HCT116 (cell line): Measurements from ENCODE around the gene PEF1. TPM values are rescaled to one million over a fixed set of nuclear protein-coding genes. Genes with fewer than 3 reads are reported as not detected.
A peak's percentile ranks its signal among the peaks of the same experiment; 100 is the strongest.

Experiments
- ATAC-seq: fragments of 200-7000 bp; cut with Tn5 transposase; 2 replicates; pipeline ENCODE4 v1.9.1; 2020; ENCODE audit warnings: mild to moderate bottlenecking, moderate library complexity
- BruUV-seq: library from RNA; stranded (reverse); fragments of 400-500 nt; replicated peaks from 2 replicates; lab custom pipeline; 2021; lab: Mats Ljungman, UMichigan
- CTCF ChIA-PET: fragments of 300-600 bp; sonication (Branson Sonifier 250); formaldehyde crosslinking; loops from one replicate; lab custom pipeline; 2021; ENCODE audit warnings: antibody characterized with exemption; lab: Charles Lee
- POLR2A ChIA-PET: fragments of 300-600, 350-600 bp; sonication (Branson Sonifier 250); formaldehyde crosslinking; loops from one replicate; lab custom pipeline; 2021; ENCODE audit warnings: antibody characterized with exemption; lab: Charles Lee
- RAD21 ChIA-PET, 2 experiments: fragments of 300-600 bp; sonication (Branson Sonifier 250); formaldehyde crosslinking; loops; one replicate each; lab custom pipeline; 2023; ENCODE audit warnings: low total read pairs in 2 of 2; ENCODE audit not compliant: uncharacterized antibody in 2 of 2, unreplicated experiment in 2 of 2, low non-redundant PET in 1 of 2; lab: Charles Lee
- DNase-seq: peaks from one replicate; pipeline ENCODE4 v3.0.0-alpha.2; 2010; ENCODE audit warnings: low read depth, low spot score
- H2AFZ ChIP-seq: fragments of 200-600 bp; shearing (Covaris generic), sonication (generic); 2 replicates; pipeline ENCODE4 v1.6.1; 2017; ENCODE audit warnings: low read depth, mixed run types, mixed read lengths, antibody characterized with exemption, low read length; ENCODE audit not compliant: poor library complexity, severe bottlenecking
- H3K27ac ChIP-seq: 2 replicates; pipeline ENCODE4 v1.5.1; 2012; ENCODE audit warnings: low read depth, low read length
- H3K27me3 ChIP-seq: fragments of 200-600 bp; sonication (generic); 2 replicates; pipeline ENCODE4 v1.6.1; 2016; ENCODE audit warnings: mixed run types, low read length, mixed read lengths; ENCODE audit not compliant: insufficient read depth
- H3K36me3 ChIP-seq, 2 experiments: fragments of 200-500 bp in 1 of 2; fragments of 200-600 bp in 1 of 2; sonication (Bioruptor generic) in 1 of 2; sonication (generic) in 1 of 2; 2 replicates each; pipeline versions ENCODE4 v1.5.1 to v1.6.1; 2014 to 2016; ENCODE audit warnings: low read length in 2 of 2, inconsistent platforms in 1 of 2, mixed read lengths in 1 of 2, mixed run types in 1 of 2; ENCODE audit not compliant: insufficient read depth in 2 of 2, control insufficient read depth in 1 of 2
- H3K4me1 ChIP-seq, 2 experiments: fragments of 200-600 bp in 1 of 2; sonication (generic) in 1 of 2; 2 replicates each; pipeline versions ENCODE4 v1.5.1 to v1.6.1; 2012 to 2017; ENCODE audit warnings: low read length in 2 of 2, inconsistent platforms in 1 of 2, mild to moderate bottlenecking in 1 of 2, mixed read lengths in 1 of 2, mixed run types in 1 of 2, moderate library complexity in 1 of 2; ENCODE audit not compliant: insufficient read depth in 2 of 2, control insufficient read depth in 1 of 2
- H3K4me2 ChIP-seq: fragments of 200-600 bp; sonication (generic); 2 replicates; pipeline ENCODE4 v1.6.1; 2017; ENCODE audit warnings: mixed run types, low read length, mixed read lengths
- H3K4me3 ChIP-seq, 2 experiments: fragments of 200-600 bp in 1 of 2; sonication (generic) in 1 of 2; replicated peaks in 1 of 2; 2 replicates each; pipeline ENCODE4 v1.5.1; 2011 to 2016; ENCODE audit warnings: low read length in 2 of 2, control low read depth in 1 of 2, low read depth in 1 of 2, mild to moderate bottlenecking in 1 of 2, mixed read lengths in 1 of 2, mixed run types in 1 of 2
- H3K79me2 ChIP-seq: fragments of 200-600 bp; sonication (generic); 2 replicates; pipeline ENCODE4 v1.6.1; 2017; ENCODE audit warnings: mild to moderate bottlenecking, mixed run types, low read length, moderate library complexity, mixed read lengths; ENCODE audit not compliant: insufficient read depth
- H3K9ac ChIP-seq: fragments of 200-600 bp; sonication (generic); 2 replicates; pipeline ENCODE4 v1.6.1; 2016; ENCODE audit warnings: low read length, mixed read lengths
- H3K9me2 ChIP-seq: fragments of 200-600 bp; sonication (generic), shearing (Covaris generic); 2 replicates; pipeline ENCODE4 v1.6.1; 2017; ENCODE audit warnings: mixed run types, mild to moderate bottlenecking, moderate library complexity; ENCODE audit not compliant: insufficient read depth
- H3K9me3 ChIP-seq, 2 experiments: fragments of 200-500 bp in 1 of 2; fragments of 200-600 bp in 1 of 2; sonication (Bioruptor generic) in 1 of 2; sonication (generic) in 1 of 2; 2 replicates each; pipeline ENCODE4 v1.6.1; 2014 to 2017; ENCODE audit warnings: low read length in 2 of 2, mixed read lengths in 2 of 2, inconsistent platforms in 1 of 2, low read depth in 1 of 2, mild to moderate bottlenecking in 1 of 2, mixed run types in 1 of 2, moderate library complexity in 1 of 2; ENCODE audit not compliant: control insufficient read depth in 1 of 2, insufficient read depth in 1 of 2
- H4K20me1 ChIP-seq: fragments of 200-600 bp; sonication (generic), shearing (Covaris generic); 2 replicates; pipeline ENCODE4 v1.6.1; 2017; ENCODE audit warnings: mixed run types, mild to moderate bottlenecking, moderate library complexity; ENCODE audit not compliant: insufficient read depth
- CBX3 ChIP-seq: IDR thresholded peaks from 2 replicates; pipeline ENCODE4 v1.6.1; 2012; ENCODE audit warnings: low read depth
- EGR1 ChIP-seq: IDR thresholded peaks from 2 replicates; pipeline ENCODE4 v1.6.1; 2012; ENCODE audit warnings: low read depth
- ELF1 ChIP-seq: IDR thresholded peaks from 2 replicates; pipeline ENCODE4 v1.6.1; 2012; ENCODE audit warnings: low read depth, borderline replicate concordance
- EZH2phosphoT487 ChIP-seq: fragments of 200-600 bp; IDR thresholded peaks from 2 replicates; pipeline ENCODE4 v1.6.1; 2018; ENCODE audit warnings: antibody characterized with exemption, borderline replicate concordance
- JUND ChIP-seq: IDR thresholded peaks from 2 replicates; pipeline ENCODE4 v1.6.1; 2012
- RAD21 ChIP-seq: IDR thresholded peaks from 2 replicates; pipeline ENCODE4 v1.6.1; 2012; ENCODE audit warnings: low read depth, mild to moderate bottlenecking
- SIN3A ChIP-seq: IDR thresholded peaks from 2 replicates; pipeline ENCODE4 v1.6.1; 2012; ENCODE audit warnings: low read depth
- SP1 ChIP-seq: IDR thresholded peaks from 2 replicates; pipeline ENCODE4 v1.6.1; 2012; ENCODE audit warnings: low read depth
- SRF ChIP-seq: IDR thresholded peaks from 2 replicates; pipeline ENCODE4 v1.6.1; 2012; ENCODE audit warnings: low read depth
- ZFX ChIP-seq: fragments of 450-650 bp; IDR thresholded peaks from 2 replicates; pipeline ENCODE4 v1.6.1; 2017
- ZNF274 ChIP-seq: fragments of 200-500 bp; sonication (Bioruptor generic); IDR thresholded peaks from 2 replicates; pipeline ENCODE4 v1.6.1; 2014; ENCODE audit warnings: mild to moderate bottlenecking, low read depth, low read length, inconsistent platforms
- intact Hi-C: fragments of 100-400 bp; cut with micrococcal nuclease; formaldehyde crosslinking; loops from 2 replicates; pipeline ENCODE4 v1.10.0; 2022
- total RNA-seq: library from RNA; stranded (reverse); gene quantifications from one replicate; pipeline ENCODE4 v1.2.1, GENCODE V29; 2021; ENCODE audit not compliant: unreplicated experiment
- TF ChIP-seq, protein P1 (sequence below): IDR thresholded peaks from 2 replicates; pipeline ENCODE4 v1.6.1; 2012
- TF ChIP-seq, protein P2 (sequence below), 3 experiments: fragments of 200-600 bp in 1 of 3; sonication (generic) in 1 of 3; IDR thresholded peaks in 2 of 3; conservative IDR thresholded peaks in 1 of 3; 2 replicates each; pipeline ENCODE4 v1.5.1; 2012 to 2017; ENCODE audit warnings: low read depth in 2 of 3, low read length in 2 of 3, antibody characterized with exemption in 1 of 3, borderline replicate concordance in 1 of 3, control low read depth in 1 of 3, mild to moderate bottlenecking in 1 of 3, mixed read lengths in 1 of 3, mixed run types in 1 of 3, moderate library complexity in 1 of 3; ENCODE audit not compliant: insufficient read depth in 1 of 3
- TF ChIP-seq, protein P3 (sequence below): IDR thresholded peaks from 2 replicates; pipeline ENCODE4 v1.6.1; 2011; ENCODE audit warnings: mild to moderate bottlenecking, low read length, moderate library complexity; ENCODE audit not compliant: insufficient replicate concordance; ENCODE audit errors: extremely low read depth

The PEF1 gene
- total RNA-seq, 1 experiment from 2014 or later: 37.6 TPM

DNA sequence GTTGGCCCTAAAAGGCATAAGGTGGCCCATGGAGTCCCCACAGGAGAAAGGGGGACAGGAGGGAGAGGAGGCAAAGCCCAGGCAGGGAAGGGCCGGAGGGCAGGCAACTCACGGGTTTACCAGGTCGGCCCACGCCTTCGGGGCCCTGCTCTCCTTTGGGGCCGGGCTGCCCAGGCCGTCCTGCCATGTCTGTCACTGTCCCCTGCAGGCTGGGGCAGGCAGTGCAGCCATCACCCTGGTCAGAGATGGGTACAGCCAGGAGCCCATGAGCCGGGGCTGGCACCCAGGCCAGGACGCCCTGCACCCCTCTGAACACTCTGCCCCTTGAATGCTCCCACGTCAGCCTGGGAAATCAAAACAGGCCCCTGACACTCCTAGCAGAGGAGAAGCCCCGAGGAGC, 39.3 kb upstream of the PEF1 start:
- Histone ChIP-seq H4K20me1 (no peaks in the 10 kb centered on the region), H2AFZ (no peak overlapping the region), H3K4me2 (no peak overlapping the region)
- RAD21 ChIA-PET: no interaction called here
- no peak for DNase-seq
- intact Hi-C loops: no loop called here
- no peak for TF ChIP-seq ZFX
- TF ChIP-seq, protein P1, sequence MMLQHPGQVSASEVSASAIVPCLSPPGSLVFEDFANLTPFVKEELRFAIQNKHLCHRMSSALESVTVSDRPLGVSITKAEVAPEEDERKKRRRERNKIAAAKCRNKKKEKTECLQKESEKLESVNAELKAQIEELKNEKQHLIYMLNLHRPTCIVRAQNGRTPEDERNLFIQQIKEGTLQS: no peak
- TF ChIP-seq, protein P2, sequence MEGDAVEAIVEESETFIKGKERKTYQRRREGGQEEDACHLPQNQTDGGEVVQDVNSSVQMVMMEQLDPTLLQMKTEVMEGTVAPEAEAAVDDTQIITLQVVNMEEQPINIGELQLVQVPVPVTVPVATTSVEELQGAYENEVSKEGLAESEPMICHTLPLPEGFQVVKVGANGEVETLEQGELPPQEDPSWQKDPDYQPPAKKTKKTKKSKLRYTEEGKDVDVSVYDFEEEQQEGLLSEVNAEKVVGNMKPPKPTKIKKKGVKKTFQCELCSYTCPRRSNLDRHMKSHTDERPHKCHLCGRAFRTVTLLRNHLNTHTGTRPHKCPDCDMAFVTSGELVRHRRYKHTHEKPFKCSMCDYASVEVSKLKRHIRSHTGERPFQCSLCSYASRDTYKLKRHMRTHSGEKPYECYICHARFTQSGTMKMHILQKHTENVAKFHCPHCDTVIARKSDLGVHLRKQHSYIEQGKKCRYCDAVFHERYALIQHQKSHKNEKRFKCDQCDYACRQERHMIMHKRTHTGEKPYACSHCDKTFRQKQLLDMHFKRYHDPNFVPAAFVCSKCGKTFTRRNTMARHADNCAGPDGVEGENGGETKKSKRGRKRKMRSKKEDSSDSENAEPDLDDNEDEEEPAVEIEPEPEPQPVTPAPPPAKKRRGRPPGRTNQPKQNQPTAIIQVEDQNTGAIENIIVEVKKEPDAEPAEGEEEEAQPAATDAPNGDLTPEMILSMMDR (IDR thresholded peaks at IDR 0.05 in 2 of 3, conservative IDR thresholded peaks at IDR 0.05 in 1 of 3; ENCODE audit: borderline replicate concordance in 1 of 3, insufficient read depth in 1 of 3, low read depth in 2 of 3, low read length in 2 of 3): peak; percentile 13 to 78 (median 58); a peak in 5 of 6 replicates
- TF ChIP-seq CBX3: no peak
- TF ChIP-seq JUND: no peak
- TF ChIP-seq, all 23 proteins: peak for 1
- no peak overlapping the region for H3K9ac ChIP-seq
- H3K27ac ChIP-seq: no peak overlapping the region
- ChIA-PET CTCF (interaction anchor here (1.2 to 1.5 kb wide), 2 partner anchors 24 to 105 kb away, joined by 3 read pairs; no protein-coding TSS in a partner anchor), POLR2A (no interaction called here)
- no TSS peak for BruUV-seq
- H3K36me3 ChIP-seq: no peaks in the 10 kb centered on the region
- no peaks in the 10 kb centered on the region for H3K79me2 ChIP-seq
- H3K27me3 ChIP-seq: no peaks in the 10 kb centered on the region
- H3K4me3 ChIP-seq: no peak overlapping the region
- H3K9me3 ChIP-seq: no peaks in the 10 kb centered on the region
- peaks cover 0 to 12% of the 10 kb centered on the region in 2 experiments; a peak in 2 of 4 replicates for H3K4me1 ChIP-seq
- no peaks in the 10 kb centered on the region for H3K9me2 ChIP-seq
- ATAC-seq: peak; percentile 97

DNA sequence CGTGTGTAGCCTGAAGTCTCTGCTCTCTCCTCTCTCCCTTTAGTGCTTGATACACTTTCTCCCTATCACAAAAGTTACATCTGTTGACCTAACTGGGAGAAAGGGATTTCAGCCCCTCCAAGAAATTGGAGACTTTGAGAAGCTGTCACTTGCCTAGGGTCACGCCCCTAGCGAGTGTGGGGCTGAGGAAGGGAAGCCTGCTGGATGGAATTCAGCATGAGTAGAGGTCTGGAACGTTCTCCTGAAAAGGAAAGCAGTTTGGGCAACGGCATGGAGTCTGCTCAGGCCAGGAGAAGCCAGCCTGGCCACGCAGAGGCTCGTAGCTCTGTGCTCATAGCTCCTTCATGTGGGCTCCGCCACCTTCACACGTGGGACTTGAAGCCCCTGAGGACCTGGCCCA, 36.7 kb upstream of the PEF1 start:
- BruUV-seq: no TSS peak
- H3K36me3 ChIP-seq: no peaks in the 10 kb centered on the region
- H3K79me2 ChIP-seq: no peaks in the 10 kb centered on the region
- intact Hi-C loops: no loop called here
- no peak overlapping the region for H3K9ac ChIP-seq
- H3K9me3 ChIP-seq: no peaks in the 10 kb centered on the region
- H3K4me3 ChIP-seq: no peak overlapping the region
- RAD21 ChIA-PET: no interaction called here
- no peaks in the 10 kb centered on the region for H4K20me1 ChIP-seq
- H3K4me1 ChIP-seq: peaks cover 0 to 3% of the 10 kb centered on the region in 2 experiments; a peak in 1 of 4 replicates
- no peak overlapping the region for H3K27ac ChIP-seq
- no peaks in the 10 kb centered on the region for H3K27me3 ChIP-seq
- TF ChIP-seq, protein P3, sequence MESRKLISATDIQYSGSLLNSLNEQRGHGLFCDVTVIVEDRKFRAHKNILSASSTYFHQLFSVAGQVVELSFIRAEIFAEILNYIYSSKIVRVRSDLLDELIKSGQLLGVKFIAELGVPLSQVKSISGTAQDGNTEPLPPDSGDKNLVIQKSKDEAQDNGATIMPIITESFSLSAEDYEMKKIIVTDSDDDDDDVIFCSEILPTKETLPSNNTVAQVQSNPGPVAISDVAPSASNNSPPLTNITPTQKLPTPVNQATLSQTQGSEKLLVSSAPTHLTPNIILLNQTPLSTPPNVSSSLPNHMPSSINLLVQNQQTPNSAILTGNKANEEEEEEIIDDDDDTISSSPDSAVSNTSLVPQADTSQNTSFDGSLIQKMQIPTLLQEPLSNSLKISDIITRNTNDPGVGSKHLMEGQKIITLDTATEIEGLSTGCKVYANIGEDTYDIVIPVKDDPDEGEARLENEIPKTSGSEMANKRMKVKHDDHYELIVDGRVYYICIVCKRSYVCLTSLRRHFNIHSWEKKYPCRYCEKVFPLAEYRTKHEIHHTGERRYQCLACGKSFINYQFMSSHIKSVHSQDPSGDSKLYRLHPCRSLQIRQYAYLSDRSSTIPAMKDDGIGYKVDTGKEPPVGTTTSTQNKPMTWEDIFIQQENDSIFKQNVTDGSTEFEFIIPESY: no peak
- no peak for TF ChIP-seq EZH2phosphoT487
- TF ChIP-seq EGR1: no peak
- no peak for TF ChIP-seq SP1
- TF ChIP-seq RAD21: no peak
- TF ChIP-seq ZNF274: no peak
- no peak for TF ChIP-seq ELF1
- no peak for TF ChIP-seq SIN3A
- TF ChIP-seq SRF: no peak
- no peak overlapping the region for H3K4me2 ChIP-seq
- H2AFZ ChIP-seq: no peak overlapping the region
- POLR2A ChIA-PET: no interaction called here
- DNase-seq (no peak), ATAC-seq (no peak)
- H3K9me2 ChIP-seq: no peaks in the 10 kb centered on the region
- CTCF ChIA-PET: no interaction called here
